NCI-H2029 treated with DMSO at 0.1 percent for 48 hours (cell line): Measurements from ENCODE around the gene CAMTA2.

Experiments used
- DNase-seq: peaks from one replicate; lab custom pipeline; 2025; lab: John Stamatoyannopoulos, UW

The CAMTA2 gene

DNA sequence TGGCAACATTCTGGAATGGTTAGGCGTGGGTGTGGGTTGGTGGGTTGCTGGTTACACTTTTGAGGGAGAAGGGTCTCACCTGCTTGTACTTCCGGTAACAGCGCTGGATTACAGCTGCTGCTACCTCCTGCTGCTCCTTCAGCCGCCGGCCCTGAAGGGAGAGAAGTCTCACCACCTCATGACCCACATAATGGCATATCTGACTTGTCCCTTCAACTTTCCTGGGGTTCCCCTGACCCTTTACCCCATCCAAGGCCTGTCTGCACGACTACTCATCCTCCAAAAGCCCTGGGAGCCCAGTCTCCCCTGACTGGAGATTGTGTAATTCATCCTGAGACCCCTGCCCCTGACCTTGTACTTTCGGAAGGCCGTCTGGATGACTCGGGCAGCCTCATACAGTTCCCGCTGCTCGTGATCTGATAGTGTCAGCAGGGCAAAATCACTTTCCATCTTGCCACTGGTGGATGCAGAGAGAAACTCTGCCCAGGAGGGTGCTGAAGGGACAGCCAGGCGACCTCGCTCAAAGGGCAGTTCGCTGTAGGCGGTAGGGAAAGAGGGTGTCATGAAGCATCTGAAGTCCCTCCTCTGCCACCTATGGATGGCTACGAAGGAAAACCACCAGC lies 17.8 kb downstream of the CAMTA2 start:
- DNase-seq = no peak

DNA sequence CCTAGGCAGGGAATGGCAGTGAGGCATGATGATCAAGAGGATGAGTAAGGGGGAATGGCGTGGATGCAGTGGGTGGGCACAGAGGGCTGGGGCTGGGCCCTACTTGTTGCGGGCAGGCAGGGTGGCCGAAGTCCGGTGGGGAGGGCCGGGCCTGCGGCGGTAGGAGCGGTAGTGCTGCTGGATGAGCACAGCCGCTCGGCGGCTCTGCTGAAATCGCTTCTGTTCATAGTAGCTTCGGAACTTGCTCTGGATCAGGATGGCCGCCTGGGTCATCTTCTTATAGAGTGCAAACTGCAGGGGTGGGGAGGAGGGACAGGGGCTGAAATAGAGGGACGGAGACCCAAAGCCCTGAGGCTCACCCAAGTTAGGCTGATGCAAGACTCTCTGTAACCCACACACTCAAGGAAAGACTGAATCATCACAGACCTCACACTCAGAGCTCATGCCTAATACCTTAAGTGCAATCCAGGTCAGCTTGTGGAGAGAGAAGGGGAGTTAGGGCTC lies 18.4 kb downstream of the CAMTA2 start:
- DNase-seq = no peak

DNA sequence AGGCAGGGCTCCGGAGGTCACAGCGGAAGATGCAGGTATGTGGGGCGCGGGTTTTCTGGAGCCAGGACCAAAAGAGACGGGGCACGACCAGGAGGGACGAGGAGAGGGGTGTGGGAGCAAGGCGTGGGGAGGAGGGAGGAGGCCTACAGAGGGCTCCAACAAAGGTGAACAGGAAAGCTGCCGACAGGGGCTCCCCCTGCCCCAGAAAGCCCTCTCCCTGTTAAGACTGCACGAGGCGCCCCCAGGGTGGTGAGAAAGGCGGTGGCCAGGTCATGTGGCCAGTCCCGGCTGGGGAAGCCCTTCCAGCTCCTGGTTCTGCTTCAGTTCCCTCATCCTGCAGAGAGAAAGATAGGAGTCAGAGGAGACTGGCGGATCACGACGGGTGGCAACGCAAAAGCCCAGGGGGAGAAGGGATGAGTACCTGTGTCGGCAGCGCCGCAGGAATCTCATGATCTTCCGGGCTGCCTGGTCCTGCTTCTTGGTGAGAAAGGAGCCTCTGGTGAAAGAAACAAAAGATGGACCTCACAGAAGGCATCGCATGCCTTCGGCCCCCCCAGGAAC lies 18.9 kb downstream of the CAMTA2 start:
- DNase-seq = no peak

DNA sequence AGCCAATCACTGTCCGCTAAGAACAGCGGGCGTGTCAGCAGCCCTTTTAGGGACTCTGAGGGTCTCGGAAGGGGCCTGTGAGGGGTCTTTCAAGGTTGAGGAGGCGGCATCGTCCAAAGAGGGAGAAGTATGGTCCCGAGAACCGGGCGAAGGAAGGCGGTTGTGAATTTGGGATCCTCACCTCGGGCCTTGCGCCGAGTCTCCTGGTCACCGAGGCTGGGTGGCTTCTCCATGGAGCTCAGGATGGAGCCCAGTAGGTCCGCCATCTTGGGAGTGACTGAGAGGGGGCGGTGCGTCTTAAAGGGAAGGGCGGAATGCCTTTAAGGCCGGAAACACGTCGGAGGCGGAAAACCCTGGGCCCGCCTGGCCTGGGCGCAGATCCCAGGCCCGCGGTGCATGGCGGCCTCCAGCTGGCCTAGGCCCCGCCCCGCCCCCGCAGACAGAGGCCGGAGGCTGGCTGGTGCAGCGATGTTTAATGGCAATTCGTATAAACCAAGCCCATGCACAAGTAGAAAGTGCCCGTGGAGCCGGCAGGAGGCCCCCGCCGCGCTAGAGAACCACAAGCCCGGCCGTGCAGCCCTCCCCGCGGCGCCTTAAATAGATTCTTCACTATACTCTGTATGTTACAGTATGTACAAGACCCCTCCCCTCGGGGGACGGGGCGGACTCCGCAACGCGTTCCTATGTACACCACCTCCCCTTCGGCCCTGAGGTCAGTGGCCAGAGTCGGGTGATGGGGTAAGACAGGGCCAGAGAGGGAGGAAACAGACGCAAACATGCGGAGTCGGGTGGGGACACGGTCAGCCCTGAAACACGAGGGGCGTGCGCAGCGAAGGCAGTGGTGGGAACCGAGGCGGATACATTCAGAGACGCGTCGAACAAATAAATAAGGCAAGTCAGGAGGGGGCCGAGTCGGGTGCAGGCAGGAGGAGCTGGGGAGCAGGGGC lies 19.7 kb downstream of the CAMTA2 start, which contains the start of gene SPAG7:
TSS of gene SPAG7 (minus strand) at position 279 of the 947 bp plus-strand sequence. CDS start at position 266, 13 bp downstream.
- DNase-seq = peak; percentile 62

DNA sequence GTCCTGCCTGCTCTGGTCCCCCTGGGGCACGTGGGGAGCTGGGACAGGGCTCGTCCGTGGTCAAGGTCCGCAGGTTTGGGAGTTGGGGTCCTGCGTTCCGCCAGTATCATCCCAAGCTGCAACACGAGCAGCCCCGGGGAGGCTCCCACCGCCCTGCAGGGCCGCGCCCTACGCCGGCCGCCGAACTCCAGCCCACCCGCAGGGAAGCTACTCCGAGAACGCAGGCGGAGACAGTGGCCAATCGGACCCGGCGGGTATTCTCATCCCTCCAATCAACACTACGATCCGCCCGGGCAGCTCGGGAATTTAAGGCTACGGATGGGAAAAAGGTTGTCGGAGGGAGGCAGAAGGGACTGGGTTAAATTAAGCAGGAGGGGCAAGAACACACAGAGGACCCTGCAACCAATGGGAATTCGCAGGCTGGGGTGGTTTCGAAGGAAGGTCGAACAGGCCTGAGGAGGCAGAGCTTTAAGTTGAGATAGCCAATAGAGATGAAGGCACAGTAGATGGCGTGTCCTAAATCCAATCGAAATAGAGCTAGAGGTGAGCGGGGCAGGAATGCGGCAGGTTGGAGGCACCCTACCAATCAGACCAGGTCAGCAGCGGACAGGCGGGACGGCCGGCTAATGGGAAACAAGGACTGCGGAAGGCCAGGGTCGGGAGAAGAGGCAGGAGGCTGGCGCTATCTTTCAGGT lies 20.5 kb downstream of the CAMTA2 start:
- peak; percentile 93 for DNase-seq

DNA sequence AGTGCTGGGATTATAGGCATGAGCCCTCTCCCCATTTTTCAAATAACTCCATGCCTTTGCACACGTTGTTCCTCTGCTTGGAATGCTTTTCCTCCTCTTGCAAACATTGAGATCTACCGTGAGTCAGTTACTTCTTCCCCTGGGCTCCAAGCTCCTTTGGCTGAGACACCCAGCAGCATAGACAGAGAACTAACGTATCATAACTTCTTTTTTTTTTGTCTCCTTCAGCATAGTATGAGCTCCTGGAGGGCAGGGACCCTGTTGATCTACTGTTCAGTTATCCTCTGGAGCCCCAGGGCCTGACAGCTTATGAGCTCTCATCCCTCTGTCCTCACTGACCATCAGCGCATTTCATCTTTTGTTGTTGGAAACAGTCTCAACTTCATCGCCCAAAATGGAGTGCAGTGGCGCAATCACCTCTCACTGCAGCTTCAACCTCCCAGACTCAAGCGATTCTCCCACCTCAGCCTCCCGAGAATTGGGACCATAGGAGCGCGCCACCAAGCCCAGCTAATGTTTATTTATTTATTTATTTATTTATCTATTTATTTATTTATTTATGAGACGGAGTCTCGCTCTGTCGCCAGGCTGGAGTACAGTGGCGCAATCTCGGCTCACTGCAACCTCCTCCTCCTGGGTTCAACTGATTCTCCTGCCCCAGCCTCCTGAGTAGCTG lies 22.0 kb downstream of the CAMTA2 start:
- DNase-seq = no peak

DNA sequence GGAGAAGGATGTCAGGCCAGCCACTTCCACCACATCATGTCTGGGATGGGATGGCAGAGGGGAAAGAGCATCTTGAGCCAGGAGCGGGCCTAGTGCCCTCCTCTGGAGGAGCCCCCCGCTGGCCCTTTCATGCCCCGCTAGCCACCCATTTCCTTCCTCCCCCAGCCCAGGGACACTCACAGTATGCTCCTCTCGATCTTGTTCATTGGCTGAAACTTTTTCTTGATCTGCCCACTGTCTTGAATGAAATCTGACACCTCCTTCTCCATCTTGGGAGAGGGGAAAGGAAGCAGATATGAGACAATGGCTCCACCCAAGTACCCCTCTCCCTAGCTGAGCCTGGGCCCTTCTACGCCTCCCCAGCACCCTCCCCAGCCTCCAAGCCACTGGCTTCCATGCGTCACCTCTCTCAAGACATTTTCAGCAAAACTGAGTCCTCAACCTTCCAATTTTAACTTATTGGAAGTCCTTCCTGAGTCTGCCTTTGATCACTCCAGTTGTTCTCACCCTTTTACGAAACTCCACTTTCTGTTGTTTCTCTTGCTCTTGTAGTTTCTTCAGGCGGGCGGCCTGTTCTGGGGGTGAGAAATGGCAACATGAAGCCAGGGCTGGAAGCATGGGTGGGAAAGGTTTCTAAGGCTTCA lies 27.1 kb downstream of the CAMTA2 start:
- no peak for DNase-seq

DNA sequence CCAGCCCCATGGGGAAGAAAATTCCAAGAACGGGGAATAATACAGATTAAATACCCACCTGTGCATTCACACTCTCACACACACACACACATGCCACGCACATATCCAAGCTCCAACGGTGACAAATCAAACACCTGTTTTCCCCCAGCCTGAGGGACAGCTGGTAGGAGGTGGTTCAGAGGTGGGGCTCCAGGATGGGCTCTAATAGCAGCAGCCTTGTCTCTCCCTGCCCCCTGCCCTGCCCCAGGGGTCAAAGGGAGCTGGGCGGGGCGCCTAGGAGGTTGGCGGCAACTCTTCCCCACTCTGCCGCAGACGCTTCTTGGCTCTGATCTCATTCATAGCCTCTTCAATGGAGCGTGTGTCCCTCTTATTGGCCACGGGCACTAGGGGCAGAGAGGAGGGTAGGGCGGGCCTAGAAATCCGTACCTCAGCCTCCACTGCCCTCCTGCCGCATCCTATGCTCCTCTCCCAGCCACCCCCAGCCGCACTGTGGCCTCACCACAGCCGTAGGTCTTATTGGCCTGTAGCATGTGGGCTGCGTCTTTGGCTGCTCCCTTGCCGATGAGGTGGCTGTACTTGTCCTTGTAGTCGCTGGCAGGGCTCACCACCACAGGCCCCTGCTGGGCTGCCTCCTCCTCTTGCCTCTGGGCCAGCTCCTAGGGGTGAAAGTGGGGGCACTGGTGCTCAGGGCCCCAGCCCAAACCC lies 28.1 kb downstream of the CAMTA2 start:
- no peak for DNase-seq

DNA sequence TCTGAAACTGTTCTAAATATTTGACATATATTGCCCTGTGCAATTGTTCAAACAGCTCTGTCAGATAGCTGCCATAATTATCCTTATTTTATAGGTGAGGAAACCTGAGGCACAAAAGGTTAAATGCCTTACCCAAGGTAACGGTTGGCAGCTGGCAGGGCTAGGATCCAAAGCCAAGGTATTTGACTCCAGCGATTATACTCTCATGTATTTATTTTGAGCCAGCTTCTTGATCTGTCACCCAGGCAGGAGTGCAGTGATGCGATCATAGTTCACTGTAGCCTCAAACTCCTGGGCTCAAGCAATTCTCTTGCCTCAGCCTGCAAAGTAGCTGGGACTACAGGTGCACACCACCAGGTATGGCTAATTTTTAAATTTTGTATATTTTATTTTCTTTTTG lies 29.4 kb downstream of the CAMTA2 start:
- DNase-seq = no peak

DNA sequence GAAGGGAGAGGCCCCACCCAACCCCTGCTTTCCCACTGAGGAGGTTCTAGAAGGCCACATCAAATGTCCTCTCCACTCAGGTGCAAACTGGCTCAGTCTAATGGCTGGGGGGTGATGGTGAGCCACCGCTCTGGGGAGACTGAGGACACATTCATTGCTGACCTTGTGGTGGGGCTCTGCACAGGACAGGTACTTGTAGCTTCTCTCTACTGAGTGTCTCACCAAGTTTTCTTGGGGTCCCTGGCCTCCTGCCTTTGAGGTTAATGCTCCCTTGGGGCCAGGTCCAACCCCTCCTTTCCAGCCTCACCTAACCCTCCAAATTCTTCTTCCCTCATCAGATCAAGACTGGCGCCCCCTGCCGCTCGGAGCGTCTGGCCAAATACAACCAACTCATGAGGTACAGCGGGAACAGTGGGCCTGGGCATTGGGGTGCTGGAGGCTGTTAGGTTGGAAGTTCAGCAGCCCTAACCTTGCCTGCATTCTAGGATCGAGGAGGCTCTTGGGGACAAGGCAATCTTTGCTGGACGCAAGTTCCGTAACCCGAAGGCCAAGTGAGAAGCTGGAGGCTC lies 30.9 kb downstream of the CAMTA2 start:
- no peak for DNase-seq

DNA sequence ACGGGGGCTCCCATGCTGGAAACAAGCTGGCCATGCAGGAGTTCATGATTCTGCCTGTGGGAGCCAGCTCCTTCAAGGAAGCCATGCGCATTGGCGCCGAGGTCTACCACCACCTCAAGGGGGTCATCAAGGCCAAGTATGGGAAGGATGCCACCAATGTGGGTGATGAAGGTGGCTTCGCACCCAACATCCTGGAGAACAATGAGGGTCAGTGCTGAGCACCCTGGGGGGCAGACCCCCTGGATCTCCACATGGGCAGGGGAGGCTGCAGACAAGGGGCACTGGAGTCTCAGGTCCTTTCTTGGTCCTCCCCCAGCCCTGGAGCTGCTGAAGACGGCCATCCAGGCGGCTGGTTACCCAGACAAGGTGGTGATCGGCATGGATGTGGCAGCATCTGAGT lies 32.4 kb downstream of the CAMTA2 start:
- no peak for DNase-seq

DNA sequence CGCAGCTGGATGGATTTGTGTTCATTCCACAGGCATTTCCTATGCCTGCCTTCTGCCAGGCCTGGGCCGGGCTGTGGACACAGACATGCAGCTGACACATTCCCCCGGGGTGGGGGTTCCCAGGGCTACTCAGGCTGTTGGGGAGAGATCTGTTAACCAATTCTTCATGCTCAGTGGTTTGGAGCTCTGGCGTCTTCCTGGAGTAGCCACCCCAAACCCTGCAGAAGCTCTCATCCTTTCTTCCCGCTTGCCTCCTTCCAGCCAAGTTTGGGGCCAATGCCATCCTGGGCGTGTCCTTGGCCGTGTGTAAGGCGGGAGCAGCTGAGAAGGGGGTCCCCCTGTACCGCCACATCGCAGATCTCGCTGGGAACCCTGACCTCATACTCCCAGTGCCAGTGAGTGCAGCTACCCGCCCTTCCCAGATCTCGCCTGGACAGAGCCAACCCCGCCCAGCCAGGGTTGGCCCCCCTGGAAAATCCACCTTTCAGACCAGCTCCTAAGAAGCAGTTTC lies 34.0 kb downstream of the CAMTA2 start:
- no peak for DNase-seq

DNA sequence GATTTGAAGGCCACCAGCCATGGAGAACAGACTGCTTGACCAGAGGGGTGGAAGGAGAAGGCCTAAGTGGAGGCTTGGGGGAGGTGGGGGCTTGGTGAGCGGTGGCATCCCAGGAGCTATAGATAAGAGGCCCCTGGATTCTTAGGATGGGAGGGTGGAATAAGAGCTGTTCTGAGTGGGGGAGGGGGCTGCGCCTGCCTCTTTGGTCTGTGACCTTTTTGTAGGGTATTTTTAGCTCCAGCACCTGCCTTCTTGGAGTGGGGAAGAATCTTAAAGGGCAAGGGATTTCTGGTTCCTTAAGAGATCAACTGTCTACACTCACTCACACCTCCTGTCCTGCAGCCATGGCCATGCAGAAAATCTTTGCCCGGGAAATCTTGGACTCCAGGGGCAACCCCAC lies 36.0 kb downstream of the CAMTA2 start:
- no peak for DNase-seq

DNA sequence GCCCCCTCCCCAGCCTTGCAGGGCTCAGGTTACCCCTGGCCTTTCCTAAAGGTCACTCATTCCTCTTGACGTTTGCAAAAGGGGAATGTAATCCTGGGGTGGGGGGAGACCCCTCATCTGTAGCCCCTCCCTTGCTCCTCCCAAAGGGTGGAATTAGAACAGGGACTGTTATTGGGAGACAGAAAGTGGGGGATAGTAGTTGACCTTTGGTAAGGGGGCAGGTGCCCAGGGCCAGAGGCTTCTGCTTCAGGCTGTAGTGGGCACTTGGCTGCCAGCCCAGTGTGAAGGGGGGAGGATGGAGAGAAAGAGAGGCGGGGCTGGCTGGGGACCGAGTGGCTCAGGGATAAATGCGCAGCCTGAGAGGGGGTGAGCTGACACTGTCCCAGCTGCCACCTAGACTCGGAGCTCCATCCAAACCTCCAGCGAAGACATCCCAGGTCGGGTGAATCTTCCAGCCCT lies 36.7 kb downstream of the CAMTA2 start, which contains the start of gene ENO3:
TSS of gene ENO3 (plus strand) at position 374 of the 459 bp plus-strand sequence. CDS start 711 bp downstream, outside the sequence.
- DNase-seq = no peak

DNA sequence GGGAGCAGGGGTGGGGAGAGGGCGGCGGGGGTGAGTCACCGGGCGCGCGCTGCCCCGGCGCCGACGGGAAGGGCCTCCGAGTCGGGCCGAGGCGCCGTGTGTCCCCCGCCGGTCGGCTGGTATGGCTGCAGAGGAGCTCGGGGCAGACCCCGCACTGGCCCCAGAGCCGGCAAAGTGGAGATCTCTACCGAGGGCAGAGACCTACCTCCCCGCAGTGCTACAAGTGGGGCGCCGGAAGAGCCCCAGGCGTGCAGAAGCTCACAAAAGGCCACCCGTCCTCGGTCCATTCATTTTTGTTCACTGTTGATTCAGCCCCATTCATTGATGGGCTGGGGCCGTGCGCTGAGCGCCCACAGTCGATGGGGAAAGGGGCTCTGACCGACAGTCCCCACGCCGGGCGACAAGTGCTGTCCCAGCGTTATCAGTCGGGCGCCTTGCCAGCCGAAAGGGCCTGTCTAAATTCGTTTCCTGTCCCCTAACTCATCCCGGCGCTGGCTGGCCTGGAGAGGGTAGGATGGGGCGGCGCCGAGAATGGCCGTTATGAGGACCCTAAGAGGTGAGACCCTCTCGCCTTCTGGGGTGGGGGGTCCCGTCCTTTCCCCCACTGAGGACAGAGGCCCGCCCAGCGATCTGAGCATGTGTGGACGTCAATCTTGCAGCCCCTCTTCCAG lies 37.3 kb downstream of the CAMTA2 start:
- DNase-seq = no peak

DNA sequence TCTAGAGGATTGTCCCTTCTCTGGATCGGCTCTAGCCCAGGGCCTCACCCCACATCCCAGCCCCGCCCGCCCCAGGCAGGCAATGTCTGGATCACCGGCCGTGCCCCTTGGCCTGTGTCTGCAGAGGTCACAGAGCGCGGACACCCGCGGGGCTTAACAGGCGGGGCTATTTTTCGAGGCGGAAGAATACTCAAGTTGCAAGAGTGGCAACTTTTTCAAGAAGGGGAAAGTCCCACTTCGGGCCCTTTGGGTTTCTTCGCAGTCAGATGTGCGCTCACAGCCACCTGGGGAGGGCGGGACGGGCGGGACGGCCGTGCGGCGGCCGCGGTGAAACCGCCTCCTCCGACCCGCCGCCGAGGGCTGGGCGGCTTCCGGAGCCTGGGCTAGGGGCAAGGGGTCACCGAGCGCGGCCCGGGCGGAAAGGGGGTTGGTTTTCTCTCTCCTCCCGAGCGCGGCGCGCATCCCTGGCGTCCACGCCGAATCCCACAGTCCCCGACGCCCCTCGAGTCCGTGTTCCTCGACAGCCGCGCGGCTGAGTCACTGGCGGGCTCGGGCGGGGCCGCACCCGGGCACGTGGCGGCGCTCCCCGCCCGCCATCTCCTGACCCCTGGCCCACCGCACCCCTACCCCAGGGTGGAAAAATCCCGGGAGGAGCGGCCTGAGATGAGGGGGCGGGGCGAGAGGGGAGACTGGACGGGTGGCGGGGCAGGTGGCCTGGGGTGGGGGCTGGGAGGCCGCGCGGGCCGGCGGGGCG lies 38.0 kb downstream of the CAMTA2 start:
- no peak for DNase-seq

DNA sequence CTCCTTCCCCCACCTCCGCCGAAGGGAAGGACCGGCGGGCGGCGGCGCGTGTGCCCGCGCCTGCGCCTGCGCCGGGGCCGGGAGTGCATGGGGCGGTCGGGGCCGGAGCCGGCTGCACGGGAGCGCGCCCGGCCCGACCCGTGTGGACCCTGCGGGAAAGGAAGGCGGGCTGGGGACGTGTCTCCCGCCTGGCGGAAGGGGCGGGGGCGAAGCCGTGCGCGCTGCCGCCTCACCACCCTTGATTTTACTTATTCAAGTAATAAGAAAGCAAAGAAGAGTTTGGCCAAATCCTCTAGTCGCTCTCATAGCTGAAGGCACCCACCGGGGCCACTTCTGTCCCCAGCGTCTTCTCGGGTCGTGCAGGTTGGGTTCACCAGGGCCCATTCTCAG lies 38.5 kb downstream of the CAMTA2 start:
- no peak for DNase-seq
